Renal cortical epithelial cell (primary cell): Measurements from ENCODE around the gene DCLK1. TPM values are rescaled to one million over a fixed set of nuclear protein-coding genes. Genes with fewer than 3 reads are reported as not detected.
"Not testable (repeated sequence)": the region's sequence is repeated elsewhere in the genome, so short reads cannot be mapped to it uniquely, and the experiment has no call there.

Source experiments
- DNase-seq: peaks from one replicate; pipeline ENCODE4 v3.0.0-alpha.2; 2011; ENCODE audit warnings: low read depth
- total RNA-seq: library from RNA; depleted of rRNA; stranded (reverse); fragments of >200 nt; gene quantifications from 2 replicates; pipeline ENCODE4 v1.2.3, GENCODE V29; 2014

DCLK1 gene
- total RNA-seq, 1 donor from 2014 or later, result 12.0 TPM

GRCh38 chr13:36084131-36084530 is 47.1 kb downstream of the DCLK1 start:
- DNase-seq, result no peak

GRCh38 chr13:36082806-36083205 is 48.4 kb downstream of the DCLK1 start:
- DNase-seq, result no peak

- DNase-seq, result no peak
Observed at GRCh38 chr13:36082396-36082795, 48.8 kb downstream of the DCLK1 start.

- no peak for DNase-seq
Observed at GRCh38 chr13:36076211-36076610, 55.0 kb downstream of the DCLK1 start.

- no peak for DNase-seq
Observed at GRCh38 chr13:36074659-36075058, 56.5 kb downstream of the DCLK1 start.

- DNase-seq, result no peak
Observed at GRCh38 chr13:36072152-36072935, 58.8 kb downstream of the DCLK1 start.

GRCh38 chr13:36070504-36071192 is 60.5 kb downstream of the DCLK1 start:
- not testable (repeated sequence) for DNase-seq

GRCh38 chr13:36069881-36070366 is 61.3 kb downstream of the DCLK1 start:
- no peak for DNase-seq

- no peak for DNase-seq
Observed at GRCh38 chr13:36068991-36069390, 62.2 kb downstream of the DCLK1 start.

- DNase-seq, result no peak
Observed at GRCh38 chr13:36068566-36068965, 62.6 kb downstream of the DCLK1 start.

- no peak for DNase-seq
Observed at GRCh38 chr13:36067746-36068381, 63.3 kb downstream of the DCLK1 start.

GRCh38 chr13:36062249-36062648 is 68.9 kb downstream of the DCLK1 start:
- DNase-seq, result no peak

- no peak for DNase-seq
Observed at GRCh38 chr13:36061621-36062020, 69.6 kb downstream of the DCLK1 start.

- no peak for DNase-seq
Observed at GRCh38 chr13:36061054-36061453, 70.1 kb downstream of the DCLK1 start.

GRCh38 chr13:36059321-36059720 is 71.9 kb downstream of the DCLK1 start:
- no peak for DNase-seq

- no peak for DNase-seq
Observed at GRCh38 chr13:36058116-36058515, 73.1 kb downstream of the DCLK1 start.

GRCh38 chr13:36057547-36057946 is 73.6 kb downstream of the DCLK1 start:
- no peak for DNase-seq

GRCh38 chr13:36057041-36057440 is 74.1 kb downstream of the DCLK1 start:
- peak; percentile 15 for DNase-seq

- DNase-seq, result no peak
Observed at GRCh38 chr13:36055366-36055765, 75.8 kb downstream of the DCLK1 start.

- DNase-seq, result no peak
Observed at GRCh38 chr13:36054041-36054440, 77.1 kb downstream of the DCLK1 start.

- no peak for DNase-seq
Observed at GRCh38 chr13:36051082-36051481, 80.1 kb downstream of the DCLK1 start.

- no peak for DNase-seq
Observed at GRCh38 chr13:36046672-36047071, 84.5 kb downstream of the DCLK1 start.
